Skin of body (tissue), 2 donors: ENCODE measurements around the gene G3BP2. TPM values are rescaled to one million over a fixed set of nuclear protein-coding genes. Genes with fewer than 3 reads are reported as not detected.
"Not testable (repeated sequence)": the region's sequence is repeated elsewhere in the genome, so short reads cannot be mapped to it uniquely, and the experiment has no call there.

Experiments used
- DNase-seq: peaks from one replicate; lab custom pipeline; 2025; lab: John Stamatoyannopoulos, UW
- total RNA-seq: library from RNA; depleted of rRNA; stranded (reverse); fragments of >200 nt; gene quantifications from one replicate; pipeline ENCODE4 v1.2.3, GENCODE V29; 2014

Gene G3BP2
- 103 TPM for total RNA-seq

- peak; percentile 99 for DNase-seq
These were observed at the start of gene G3BP2 for GRCh38 chr4:75673027-75673958. TSS of gene G3BP2 (minus strand) at chr4:75673411. CDS start at chr4:75662025, 11,386 bp downstream.

DNA sequence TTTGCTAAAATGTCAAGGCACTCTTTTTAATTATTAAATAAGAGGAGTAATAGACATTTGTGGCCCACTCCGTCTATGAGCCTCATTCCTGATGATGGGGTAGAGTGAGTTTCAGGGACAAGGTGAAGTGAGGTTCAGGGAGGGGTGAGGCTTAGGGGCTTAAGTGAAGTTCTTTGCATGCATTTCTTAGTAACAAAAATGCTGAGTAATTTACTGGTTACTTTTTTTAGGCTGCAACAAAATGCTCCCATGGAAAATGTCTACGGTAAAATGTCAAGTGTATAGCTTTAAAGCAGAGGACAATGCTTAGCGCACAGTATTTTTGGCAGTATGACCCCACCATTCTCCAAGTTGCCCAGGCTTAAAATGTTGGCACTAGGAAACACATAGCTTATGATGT, 49.2 kb upstream of the G3BP2 start:
- no peak for DNase-seq

DNA sequence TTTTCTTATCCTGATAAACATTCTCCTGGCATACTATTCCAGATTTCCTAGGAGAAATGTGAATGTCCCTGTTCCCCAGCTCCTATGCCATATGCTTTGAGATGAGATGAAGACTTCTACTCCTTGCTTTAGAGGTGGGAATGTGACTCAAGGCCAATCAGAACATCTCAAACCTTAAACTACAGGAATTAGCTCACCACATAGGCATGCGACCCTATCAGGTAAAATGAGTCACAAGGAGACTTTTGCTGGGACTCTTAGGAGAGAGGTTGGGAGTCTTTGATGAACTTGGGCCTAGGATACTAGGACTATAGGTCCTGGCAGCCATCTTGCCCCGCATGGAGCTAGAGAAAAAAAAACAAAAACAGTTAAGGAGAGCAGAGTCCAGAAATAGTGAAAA, 45.3 kb upstream of the G3BP2 start:
- DNase-seq = no peak

GRCh38 chr4:75717408-75717807, 44.2 kb upstream of the G3BP2 start:
- no peak for DNase-seq

GRCh38 chr4:75716054-75716453, 42.8 kb upstream of the G3BP2 start:
- DNase-seq = not testable (repeated sequence)

DNA sequence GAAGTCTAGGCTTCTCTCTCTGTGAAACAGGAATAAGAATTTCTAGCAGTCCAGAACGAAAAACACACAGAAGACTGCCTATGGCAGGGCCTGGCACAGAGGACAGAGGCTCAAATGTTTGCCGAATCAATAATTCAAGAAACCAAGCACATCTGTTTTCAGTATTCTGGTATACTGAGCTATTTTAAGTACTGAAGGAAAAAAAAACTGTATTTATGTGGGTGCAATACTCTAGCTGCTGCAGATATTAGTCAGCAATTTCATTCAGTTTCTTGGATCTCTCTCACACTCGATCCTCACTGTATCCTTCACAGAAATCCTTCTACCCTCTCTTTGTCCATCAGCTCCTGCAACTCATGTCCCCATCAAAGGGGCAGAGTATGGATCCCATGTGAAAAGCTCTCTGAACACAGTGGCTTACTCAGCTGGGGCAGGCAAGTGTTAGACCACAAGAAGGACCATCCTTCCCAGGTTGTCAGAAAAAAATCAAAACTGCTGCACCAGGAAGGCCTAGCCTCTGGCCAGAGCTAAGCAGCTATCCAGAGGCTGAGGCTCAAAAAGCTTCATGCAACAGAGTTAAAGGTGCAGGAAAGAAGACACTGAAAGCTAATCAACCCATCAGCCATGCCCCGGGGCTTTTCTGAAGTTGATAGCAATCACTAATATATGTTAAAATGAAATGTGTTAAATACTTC, 42.0 kb upstream of the G3BP2 start:
- peak; percentile 27 for DNase-seq

DNA sequence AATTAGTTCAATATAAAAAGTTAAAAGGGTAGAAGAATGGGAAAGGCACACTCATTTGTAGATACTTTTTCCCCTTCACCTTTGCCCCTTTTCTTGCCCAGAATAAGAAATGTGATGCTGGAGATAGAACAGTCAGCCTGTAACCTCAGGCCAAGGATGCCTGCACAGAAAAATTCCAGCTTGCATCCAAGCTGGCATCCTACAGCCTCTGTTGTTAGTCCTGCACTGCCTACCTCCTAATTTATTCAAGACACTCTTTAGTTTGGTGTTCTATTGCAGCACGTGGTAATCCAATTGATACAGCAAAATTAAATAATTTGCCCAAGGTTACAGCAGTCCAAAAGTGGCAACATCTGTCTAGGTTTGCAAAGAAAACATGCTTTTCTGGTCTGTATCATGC, 41.5 kb upstream of the G3BP2 start:
- no peak for DNase-seq

- DNase-seq = no peak
These were observed 40.8 kb upstream of the G3BP2 start for GRCh38 chr4:75714011-75714410.

GRCh38 chr4:75710246-75710645, 37.0 kb upstream of the G3BP2 start:
- DNase-seq = no peak

DNA sequence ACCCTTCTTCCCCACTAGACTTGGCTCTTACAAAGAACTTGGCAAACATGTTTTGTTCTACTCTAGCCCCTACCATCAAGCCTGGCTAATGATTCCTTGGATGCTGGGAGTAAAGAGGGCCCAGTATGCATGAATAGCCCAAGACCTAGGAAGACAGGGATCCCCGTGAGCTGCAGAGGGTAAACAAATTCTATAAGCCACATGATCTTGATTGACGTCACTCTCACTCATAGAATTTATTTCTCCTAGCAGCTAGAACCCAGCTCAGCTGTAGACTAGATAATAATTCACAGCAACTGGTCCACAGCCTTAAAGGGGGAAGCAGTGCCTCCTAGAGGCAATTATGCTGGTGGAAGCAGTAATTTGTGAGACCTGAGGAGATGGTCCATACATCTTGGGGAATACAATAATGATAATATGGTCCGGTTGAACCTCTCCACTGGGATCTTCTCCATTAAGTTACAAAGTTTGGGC, 35.0 kb upstream of the G3BP2 start:
- DNase-seq = no peak

- DNase-seq = no peak
These were observed 32.2 kb upstream of the G3BP2 start for GRCh38 chr4:75705198-75705977.

DNA sequence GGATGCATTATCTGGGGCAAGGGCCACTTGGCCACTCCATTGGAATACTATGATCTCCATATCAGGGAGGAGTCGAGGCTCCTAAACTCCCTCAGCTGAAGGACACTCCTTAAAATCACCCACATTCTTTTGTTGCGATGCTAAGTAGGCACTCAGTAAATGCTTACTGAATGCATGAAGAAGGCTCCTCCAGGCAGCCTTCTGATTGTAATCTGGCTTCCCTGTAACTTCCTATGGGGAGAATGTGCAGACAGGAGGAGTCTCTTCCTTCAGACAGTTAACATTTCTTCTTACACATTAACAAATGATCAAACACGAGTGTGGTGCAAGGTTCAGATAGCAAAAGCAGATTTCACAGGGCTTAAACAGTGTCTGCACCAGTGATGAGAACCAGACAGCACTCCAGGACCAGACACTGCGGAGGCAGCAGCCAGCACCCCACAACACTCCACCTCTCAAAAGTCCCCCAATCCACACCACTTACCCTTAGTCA, 29.8 kb upstream of the G3BP2 start:
- no peak for DNase-seq

DNA sequence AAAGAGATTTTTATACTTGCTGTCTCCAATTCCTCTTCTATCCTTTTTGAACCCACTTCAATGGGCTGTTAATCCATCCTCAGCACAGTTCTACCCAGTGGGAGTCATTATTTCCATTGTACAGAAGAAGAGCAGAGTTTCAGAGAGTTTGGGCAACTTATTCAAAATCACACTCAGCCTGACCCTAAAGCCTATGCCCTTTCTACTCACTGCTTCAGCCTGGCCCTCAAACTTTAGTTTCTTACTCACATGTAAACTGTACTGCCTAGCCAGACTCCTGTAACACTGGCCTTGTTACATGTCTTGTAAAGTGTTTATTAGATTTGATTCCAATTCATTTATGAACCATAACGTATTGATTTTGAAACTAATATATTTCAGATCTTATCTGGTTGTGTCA, 26.1 kb upstream of the G3BP2 start:
- no peak for DNase-seq

DNA sequence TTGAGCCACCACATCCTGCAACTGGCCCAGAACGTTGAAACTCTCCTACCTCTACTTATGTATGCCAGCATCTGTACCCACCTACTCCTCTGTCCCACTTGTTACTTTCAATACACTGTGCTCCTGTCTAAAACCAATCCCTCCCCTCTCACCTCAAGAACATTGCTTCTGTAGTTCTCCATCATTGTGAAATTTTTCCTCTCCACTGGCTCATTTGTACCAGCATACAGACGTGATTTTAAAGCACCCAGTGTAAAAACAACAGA, 25.7 kb upstream of the G3BP2 start:
- DNase-seq = no peak

- no peak for DNase-seq
These were observed 25.2 kb upstream of the G3BP2 start for GRCh38 chr4:75698162-75698962.

DNA sequence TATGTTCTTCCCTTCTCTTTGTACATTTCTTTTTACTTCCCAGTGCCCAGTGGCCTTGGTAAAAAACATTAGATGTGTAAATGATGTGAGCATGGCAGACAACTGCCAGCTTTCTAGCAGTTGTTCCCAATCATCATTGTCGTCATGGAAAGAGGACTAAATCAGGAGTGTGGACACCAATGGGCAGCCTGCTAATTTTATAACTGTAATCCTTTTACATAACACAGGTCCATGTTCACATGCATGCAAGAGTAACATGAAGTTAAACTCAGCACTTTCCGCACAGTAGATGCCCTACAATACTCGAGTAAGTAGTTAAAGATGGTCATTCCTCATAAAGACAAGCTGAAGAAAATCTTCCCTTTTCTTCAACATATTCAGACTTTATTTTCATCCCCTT, 23.4 kb upstream of the G3BP2 start:
- DNase-seq = no peak

DNA sequence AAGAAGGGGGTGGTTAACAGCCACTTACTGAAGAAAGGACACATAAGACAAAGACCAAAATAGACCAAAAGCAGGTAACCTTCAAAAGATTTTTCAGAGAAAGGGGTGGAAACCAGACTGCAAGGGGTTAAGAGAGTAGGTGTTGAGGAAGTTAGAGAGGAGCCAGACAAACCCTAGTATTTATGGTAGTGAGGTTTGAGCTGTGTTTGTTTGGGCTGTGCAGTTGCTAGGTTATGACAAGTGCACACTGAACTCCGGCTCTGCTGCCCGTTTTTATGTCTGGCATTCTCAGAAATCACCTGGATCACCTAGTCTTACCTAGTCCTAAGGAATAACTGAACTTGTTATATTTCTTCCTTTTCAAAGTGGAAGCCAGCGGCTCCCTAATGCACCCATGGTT, 22.9 kb upstream of the G3BP2 start:
- no peak for DNase-seq

GRCh38 chr4:75692066-75692465, 18.9 kb upstream of the G3BP2 start:
- not testable (repeated sequence) for DNase-seq

- DNase-seq = not testable (repeated sequence)
These were observed 13.9 kb upstream of the G3BP2 start for GRCh38 chr4:75687125-75687524.

- no peak for DNase-seq
These were observed 13.1 kb upstream of the G3BP2 start for GRCh38 chr4:75686346-75686745.
